Measurements from ENCODE around the gene AFAP1L1. TPM values are rescaled to one million over a fixed set of nuclear protein-coding genes. Genes with fewer than 3 reads are reported as not detected.

The AFAP1L1 gene
- total RNA-seq, 1 donor from 2014 or later: 2.3 TPM

DNA sequence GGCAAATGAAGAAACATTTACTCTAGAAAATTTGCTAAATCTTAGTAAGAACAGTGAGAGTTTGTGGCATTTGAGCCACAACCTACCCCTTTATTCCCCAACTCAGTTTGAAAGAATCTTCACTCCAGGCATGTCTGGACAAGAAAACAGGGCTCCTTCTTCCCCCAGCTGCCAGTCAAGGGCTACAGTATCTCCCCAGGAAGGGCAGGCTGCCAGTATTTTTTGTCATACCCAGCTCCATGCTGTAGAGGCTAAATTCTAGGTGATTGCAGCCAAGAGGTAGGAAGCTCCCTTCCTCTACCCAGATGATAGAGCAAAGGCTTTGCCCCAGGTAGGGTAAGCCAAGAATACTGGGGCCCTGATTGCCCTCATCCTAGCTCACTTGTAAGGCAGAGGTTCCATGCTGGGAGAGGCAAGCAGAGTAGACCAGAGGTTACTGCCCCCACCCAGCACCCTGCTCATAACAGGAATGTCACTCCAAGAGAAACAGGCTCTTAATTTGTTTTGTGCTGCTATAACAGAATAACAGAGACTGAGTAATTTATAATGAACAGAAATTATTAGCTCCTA lies 53.6 kb downstream of the AFAP1L1 start:
- peaks cover 46% of the 10 kb centered on the region for H3K4me1 Mint-ChIP-seq (ENCODE audit: unreplicated experiment)
- no peak overlapping the region for H3K4me3 Mint-ChIP-seq (ENCODE audit: unreplicated experiment)
- no peak for DNase-seq (ENCODE audit: extremely low spot score, unreplicated experiment)
- H3K36me3 Mint-ChIP-seq (ENCODE audit: unreplicated experiment): no peaks in the 10 kb centered on the region
- no peaks in the 10 kb centered on the region for H3K27me3 Mint-ChIP-seq (ENCODE audit: unreplicated experiment)
- H3K9me3 Mint-ChIP-seq (ENCODE audit: unreplicated experiment): no peaks in the 10 kb centered on the region
- H3K27ac Mint-ChIP-seq (ENCODE audit: unreplicated experiment): peak overlapping the region; percentile 87
- TF ChIP-seq, protein P1, sequence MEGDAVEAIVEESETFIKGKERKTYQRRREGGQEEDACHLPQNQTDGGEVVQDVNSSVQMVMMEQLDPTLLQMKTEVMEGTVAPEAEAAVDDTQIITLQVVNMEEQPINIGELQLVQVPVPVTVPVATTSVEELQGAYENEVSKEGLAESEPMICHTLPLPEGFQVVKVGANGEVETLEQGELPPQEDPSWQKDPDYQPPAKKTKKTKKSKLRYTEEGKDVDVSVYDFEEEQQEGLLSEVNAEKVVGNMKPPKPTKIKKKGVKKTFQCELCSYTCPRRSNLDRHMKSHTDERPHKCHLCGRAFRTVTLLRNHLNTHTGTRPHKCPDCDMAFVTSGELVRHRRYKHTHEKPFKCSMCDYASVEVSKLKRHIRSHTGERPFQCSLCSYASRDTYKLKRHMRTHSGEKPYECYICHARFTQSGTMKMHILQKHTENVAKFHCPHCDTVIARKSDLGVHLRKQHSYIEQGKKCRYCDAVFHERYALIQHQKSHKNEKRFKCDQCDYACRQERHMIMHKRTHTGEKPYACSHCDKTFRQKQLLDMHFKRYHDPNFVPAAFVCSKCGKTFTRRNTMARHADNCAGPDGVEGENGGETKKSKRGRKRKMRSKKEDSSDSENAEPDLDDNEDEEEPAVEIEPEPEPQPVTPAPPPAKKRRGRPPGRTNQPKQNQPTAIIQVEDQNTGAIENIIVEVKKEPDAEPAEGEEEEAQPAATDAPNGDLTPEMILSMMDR (IDR thresholded peaks at IDR 0.05): no peak

GRCh38 chr5:149325894-149326293 lies 54.2 kb downstream of the AFAP1L1 start:
- no peaks in the 10 kb centered on the region for H3K9me3 Mint-ChIP-seq (ENCODE audit: unreplicated experiment)
- DNase-seq (ENCODE audit: extremely low spot score, unreplicated experiment): no peak
- peak overlapping the region; percentile 87 for H3K27ac Mint-ChIP-seq (ENCODE audit: unreplicated experiment)
- TF ChIP-seq, protein P1 (IDR thresholded peaks at IDR 0.05): no peak
- H3K4me3 Mint-ChIP-seq (ENCODE audit: unreplicated experiment): no peak overlapping the region
- H3K4me1 Mint-ChIP-seq (ENCODE audit: unreplicated experiment): peaks cover 40% of the 10 kb centered on the region
- no peaks in the 10 kb centered on the region for H3K27me3 Mint-ChIP-seq (ENCODE audit: unreplicated experiment)
- no peaks in the 10 kb centered on the region for H3K36me3 Mint-ChIP-seq (ENCODE audit: unreplicated experiment)

GRCh38 chr5:149326611-149327010 lies 55.0 kb downstream of the AFAP1L1 start:
- TF ChIP-seq, protein P1 (IDR thresholded peaks at IDR 0.05): no peak

DNA sequence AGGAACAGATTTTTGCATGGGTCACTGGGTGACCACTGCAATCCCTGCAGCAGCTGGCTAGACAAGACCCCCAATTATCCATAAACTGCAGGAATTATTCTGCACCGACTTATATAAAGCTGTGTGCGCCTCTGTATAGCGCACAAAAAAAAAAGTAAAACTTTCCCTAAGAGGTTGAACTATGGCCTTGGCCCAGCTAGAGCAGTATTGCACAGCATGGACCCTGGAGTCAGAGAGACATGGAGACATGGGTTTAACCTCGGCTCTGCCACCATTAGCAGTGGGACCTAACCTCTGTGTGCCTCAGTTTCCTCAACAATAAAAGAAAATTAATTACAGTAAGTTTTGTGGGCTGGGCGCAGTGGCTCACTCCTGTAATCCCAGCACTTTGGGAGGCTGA lies 56.5 kb downstream of the AFAP1L1 start:
- no peak overlapping the region for H3K27ac Mint-ChIP-seq (ENCODE audit: unreplicated experiment)
- no peaks in the 10 kb centered on the region for H3K9me3 Mint-ChIP-seq (ENCODE audit: unreplicated experiment)
- TF ChIP-seq, protein P1 (IDR thresholded peaks at IDR 0.05): no peak
- no peak for DNase-seq (ENCODE audit: extremely low spot score, unreplicated experiment)
- no peak overlapping the region for H3K4me3 Mint-ChIP-seq (ENCODE audit: unreplicated experiment)
- H3K27me3 Mint-ChIP-seq (ENCODE audit: unreplicated experiment): no peaks in the 10 kb centered on the region
- peaks cover 27% of the 10 kb centered on the region for H3K4me1 Mint-ChIP-seq (ENCODE audit: unreplicated experiment)
- H3K36me3 Mint-ChIP-seq (ENCODE audit: unreplicated experiment): no peaks in the 10 kb centered on the region

More at GRCh38 chr5:149326611-149327010, 55.0 kb downstream of the AFAP1L1 start:
- no peak overlapping the region for H3K4me3 Mint-ChIP-seq (ENCODE audit: unreplicated experiment)
- no peak for DNase-seq (ENCODE audit: extremely low spot score, unreplicated experiment)
- H3K27me3 Mint-ChIP-seq (ENCODE audit: unreplicated experiment): no peaks in the 10 kb centered on the region
- no peaks in the 10 kb centered on the region for H3K36me3 Mint-ChIP-seq (ENCODE audit: unreplicated experiment)
- peak overlapping the region; percentile 53 for H3K27ac Mint-ChIP-seq (ENCODE audit: unreplicated experiment)
- no peaks in the 10 kb centered on the region for H3K9me3 Mint-ChIP-seq (ENCODE audit: unreplicated experiment)
- H3K4me1 Mint-ChIP-seq (ENCODE audit: unreplicated experiment): peaks cover 35% of the 10 kb centered on the region

DNA sequence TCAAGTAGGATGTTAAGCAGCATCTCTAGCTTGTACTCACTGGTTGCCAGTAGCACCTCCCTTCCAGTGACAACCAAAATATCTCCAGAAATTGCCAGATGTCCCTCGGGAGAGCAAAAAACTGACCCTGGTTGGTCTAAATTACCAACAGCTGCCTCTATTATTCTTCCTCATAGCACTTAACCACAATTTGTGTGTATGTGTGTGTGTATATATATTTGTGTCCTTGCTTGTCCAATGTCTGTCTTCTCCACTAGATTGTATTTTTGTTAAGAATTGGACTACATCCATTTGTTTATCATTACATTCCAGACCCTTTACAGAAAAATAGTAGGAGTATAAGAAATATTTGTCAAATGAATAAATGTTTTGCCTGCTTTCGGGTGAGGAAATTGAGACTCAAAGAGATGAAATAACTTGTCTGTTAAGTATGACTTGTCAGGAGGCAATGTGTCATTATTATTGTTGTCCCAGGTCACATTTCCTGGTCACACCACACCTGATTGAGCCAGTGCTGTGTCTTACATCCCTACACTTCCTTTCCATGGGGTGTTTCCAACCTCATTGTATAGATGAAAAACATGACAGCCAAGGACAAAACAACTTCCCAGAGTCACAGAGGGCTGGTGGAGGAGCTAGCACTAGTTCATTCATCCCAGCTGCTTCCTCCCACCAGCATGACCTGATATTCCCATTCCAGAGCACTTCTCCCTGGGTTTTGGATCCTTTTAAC lies 62.2 kb downstream of the AFAP1L1 start:
- peak overlapping the region; percentile 71 for H3K27ac Mint-ChIP-seq (ENCODE audit: unreplicated experiment)
- H3K4me3 Mint-ChIP-seq (ENCODE audit: unreplicated experiment): no peak overlapping the region
- peaks cover 21% of the 10 kb centered on the region for H3K4me1 Mint-ChIP-seq (ENCODE audit: unreplicated experiment)
- no peaks in the 10 kb centered on the region for H3K9me3 Mint-ChIP-seq (ENCODE audit: unreplicated experiment)
- H3K36me3 Mint-ChIP-seq (ENCODE audit: unreplicated experiment): peaks cover 3% of the 10 kb centered on the region
- TF ChIP-seq, protein P1 (IDR thresholded peaks at IDR 0.05): no peak
- DNase-seq (ENCODE audit: extremely low spot score, unreplicated experiment): no peak
- no peaks in the 10 kb centered on the region for H3K27me3 Mint-ChIP-seq (ENCODE audit: unreplicated experiment)
